GM18526 (cell line): ENCODE results near the gene OR5M10.

Source experiments
- POLR2A ChIP-seq: IDR thresholded peaks from 3 replicates; pipeline ENCODE4 v1.6.1; 2011; ENCODE audit not compliant: insufficient read length; ENCODE audit errors: extremely low read depth

Gene OR5M10

GRCh38 chr11:56577621-56578020 is at the start of gene OR5M10:
OR5M10 (minus strand) TSS chr11:56577721; CDS start chr11:56577721, 0 bp downstream.
- no peak for TF ChIP-seq POLR2A

DNA sequence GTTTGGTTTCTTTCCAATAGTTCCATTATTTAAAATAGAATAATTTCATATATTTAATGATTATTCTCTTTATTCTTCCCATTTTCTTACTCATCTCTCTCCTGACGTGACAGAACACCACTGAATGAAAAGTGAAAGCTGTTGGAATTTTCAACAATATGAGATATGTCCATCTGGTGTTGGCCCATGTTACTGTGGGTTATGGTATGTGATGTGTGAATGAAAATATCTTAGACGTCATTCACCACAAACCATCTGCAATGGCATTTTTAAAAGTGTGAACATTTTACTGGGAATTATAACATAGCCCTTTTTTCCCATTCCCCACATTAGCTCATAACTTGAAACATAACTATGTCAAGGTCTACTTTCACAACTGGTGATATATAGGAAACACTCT is 48.4 kb upstream of the OR5M10 start:
- no peak for TF ChIP-seq POLR2A

DNA sequence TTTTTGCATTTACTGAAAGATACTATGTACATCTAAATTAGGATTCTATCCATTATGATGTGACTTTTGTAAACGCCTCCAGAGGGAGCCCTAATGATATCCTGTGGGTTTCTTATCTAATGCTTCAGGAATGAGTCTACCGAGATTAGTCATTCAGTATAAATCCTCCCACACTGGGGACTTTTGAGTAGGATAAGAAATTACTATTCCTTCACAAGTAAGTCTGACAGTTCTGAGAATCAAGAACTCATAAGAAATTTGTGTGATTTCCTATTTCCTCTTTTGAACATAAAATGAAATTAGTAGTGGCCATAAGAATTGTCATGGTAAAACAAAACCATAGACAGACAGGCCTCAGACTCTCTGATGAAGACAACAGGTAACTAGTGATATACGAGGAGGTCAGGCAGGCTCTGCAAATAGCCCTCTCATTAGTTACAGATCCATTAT is 47.2 kb upstream of the OR5M10 start:
- TF ChIP-seq POLR2A, result no peak

GRCh38 chr11:56611174-56611573 is 33.7 kb upstream of the OR5M10 start:
- no peak for TF ChIP-seq POLR2A

DNA sequence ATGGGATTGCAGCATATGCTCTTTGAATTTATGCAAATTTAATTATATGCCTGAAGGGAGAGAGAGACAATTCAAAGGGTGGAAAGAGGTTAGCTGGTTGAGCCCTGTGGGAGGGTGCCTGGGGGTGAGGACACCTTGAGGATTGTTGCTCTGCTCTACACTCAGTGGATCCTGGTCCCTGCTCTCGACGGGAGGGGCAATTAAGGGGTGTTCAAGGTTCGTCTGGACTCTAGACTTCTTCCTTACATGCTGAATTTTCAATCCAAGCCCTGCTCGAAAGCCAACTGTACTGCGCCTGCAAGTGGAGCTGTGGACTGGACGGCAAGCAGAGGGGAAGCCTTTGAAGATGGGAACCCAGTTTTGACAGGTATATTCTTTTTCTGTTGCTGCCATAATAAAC is 18.9 kb downstream of the OR5M10 start:
- TF ChIP-seq POLR2A, result no peak

DNA sequence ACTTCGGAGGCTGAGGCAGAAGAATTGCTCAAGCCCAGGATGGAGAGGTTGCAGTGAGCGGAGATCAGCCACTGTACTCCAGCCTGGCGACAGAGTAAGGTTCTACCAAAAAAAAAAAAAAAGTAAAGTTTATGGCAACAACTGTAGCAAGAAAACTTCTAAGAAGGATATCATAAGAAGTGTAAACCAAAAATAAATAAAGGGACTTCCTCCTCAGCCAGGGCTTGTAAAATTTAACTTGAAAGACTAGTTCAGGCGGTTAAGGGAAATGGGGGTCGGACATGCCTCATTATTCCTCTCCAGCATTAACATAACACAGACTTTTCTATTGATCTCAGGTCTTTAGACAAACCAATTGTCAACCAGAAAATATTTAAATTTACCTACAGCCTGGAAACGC is 32.0 kb downstream of the OR5M10 start:
- TF ChIP-seq POLR2A, result no peak

DNA sequence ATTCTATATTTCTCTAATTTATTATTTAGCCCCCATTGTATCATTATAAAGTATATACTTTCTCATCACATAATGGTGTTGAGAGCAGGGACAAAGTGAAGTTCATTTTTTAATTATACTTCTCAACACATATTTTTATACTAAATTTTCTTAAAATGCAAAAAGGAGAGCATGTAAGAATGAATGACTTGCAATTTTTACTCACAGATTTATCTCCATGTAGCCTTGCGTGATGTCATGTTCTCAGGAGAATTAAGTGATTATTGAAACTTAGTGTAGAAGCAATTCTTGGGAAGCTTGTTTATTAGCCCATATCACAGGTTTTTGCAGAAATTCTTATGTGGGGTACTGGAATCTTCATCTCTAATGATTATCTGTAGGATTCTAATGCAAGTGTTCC is 33.8 kb downstream of the OR5M10 start:
- TF ChIP-seq POLR2A, result no peak

DNA sequence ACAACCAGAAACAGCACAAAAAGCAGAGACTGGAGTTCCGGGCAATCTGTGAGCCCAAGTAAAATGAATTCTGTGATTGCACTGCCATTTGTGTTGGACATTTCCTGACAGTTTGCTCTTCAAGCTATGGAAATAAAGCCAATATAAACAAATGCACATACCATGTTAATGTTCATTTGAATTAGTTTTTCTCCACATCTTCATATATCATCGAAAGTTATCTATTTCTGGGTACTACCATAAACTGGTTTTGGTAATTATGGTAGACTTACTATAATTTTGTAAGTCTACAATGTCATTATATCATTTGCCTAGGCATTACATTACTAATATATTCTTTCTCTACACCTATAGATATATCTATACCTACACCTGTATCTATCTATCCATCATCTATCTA is 34.4 kb downstream of the OR5M10 start, which contains the start of gene OR5M11:
Gene OR5M11 (minus strand): TSS at position 101 of the 400 bp plus-strand sequence. CDS start 0 bp downstream, at position 101.
- TF ChIP-seq POLR2A, result no peak

DNA sequence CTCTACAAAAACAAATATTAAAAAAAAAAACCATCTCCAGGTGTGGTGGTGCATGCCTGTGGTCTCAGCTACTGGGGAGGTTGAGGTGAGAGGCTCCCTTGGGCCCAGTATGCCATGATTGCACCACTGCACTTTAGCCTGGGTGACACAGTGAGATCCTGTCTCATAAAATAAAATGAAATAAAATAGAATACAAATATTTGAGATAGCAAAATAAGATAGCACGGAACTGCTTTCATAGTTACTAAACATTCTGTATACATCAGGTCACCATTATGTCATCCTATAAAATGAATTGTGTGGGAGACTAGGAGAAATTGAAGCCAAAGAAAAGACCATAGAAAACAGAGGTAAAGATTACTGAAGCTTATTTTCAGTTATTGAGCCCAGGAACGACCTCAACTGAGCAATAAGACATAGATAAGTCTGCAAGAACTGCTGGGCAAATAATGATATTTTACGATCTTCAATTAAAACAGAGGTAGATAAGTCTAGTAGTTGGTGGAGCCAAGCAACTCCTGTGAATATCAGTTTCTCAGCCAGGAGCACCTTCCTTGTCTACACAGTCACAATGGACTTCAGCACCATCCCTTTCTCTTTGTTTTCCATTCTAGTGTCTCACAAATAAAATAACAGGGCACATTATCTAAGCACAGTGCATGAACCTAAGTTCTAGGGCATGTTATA is 44.3 kb downstream of the OR5M10 start:
- no peak for TF ChIP-seq POLR2A

- no peak for TF ChIP-seq POLR2A
These were observed 45.7 kb downstream of the OR5M10 start for GRCh38 chr11:56531856-56532255.
